Keratinocyte (primary cell): ENCODE measurements around the gene HDDC2. TPM values are rescaled to one million over a fixed set of nuclear protein-coding genes. Genes with fewer than 3 reads are reported as not detected.

ENCODE experiments used
- DNase-seq: peaks from one replicate; pipeline ENCODE4 v3.0.0-alpha.2; 2011; ENCODE audit warnings: low read depth, missing footprints, low spot score
- FAIRE-seq: peaks from 2 replicates; lab custom pipeline; 2011; peaks lifted over from hg19 to GRCh38; lab: Jason Lieb, UNC
- H2AFZ ChIP-seq: 2 replicates; pipeline ENCODE4 v1.6.0; 2012; ENCODE audit warnings: low read length, control low read depth, inconsistent platforms; ENCODE audit not compliant: control insufficient read depth
- H3K27ac ChIP-seq: 2 replicates; pipeline ENCODE4 v1.5.1; 2011; ENCODE audit warnings: low read length; ENCODE audit not compliant: control insufficient read depth, insufficient read depth
- H3K27me3 ChIP-seq: 3 replicates; pipeline ENCODE4 v1.6.0; 2011; ENCODE audit warnings: low read length; ENCODE audit not compliant: control insufficient read depth, insufficient read depth; ENCODE audit errors: extremely low read depth
- H3K36me3 ChIP-seq, 2 experiments: 2 replicates in 1 of 2; 3 replicates in 1 of 2; pipeline ENCODE4 v1.5.1; 2011; ENCODE audit warnings: low read length in 2 of 2, mild to moderate bottlenecking in 1 of 2; ENCODE audit not compliant: control insufficient read depth in 2 of 2, insufficient read depth in 2 of 2; ENCODE audit errors: extremely low read depth in 1 of 2
- H3K4me1 ChIP-seq: 3 replicates; pipeline ENCODE4 v1.5.1; 2011; ENCODE audit warnings: low read length; ENCODE audit not compliant: control insufficient read depth, insufficient read depth; ENCODE audit errors: extremely low read depth
- H3K4me2 ChIP-seq: 3 replicates; pipeline ENCODE4 v1.6.0; 2011; ENCODE audit warnings: low read depth, low read length; ENCODE audit not compliant: control insufficient read depth, insufficient read depth; ENCODE audit errors: extremely low read depth
- H3K4me3 ChIP-seq, 3 experiments: fragments of 200-600 bp in 1 of 3; sonication (generic) in 1 of 3; 2 replicates in 2 of 3; 3 replicates in 1 of 3; pipeline ENCODE4 v1.5.1; 2011 to 2016; ENCODE audit warnings: low read length in 3 of 3, mild to moderate bottlenecking in 3 of 3, control low read depth in 2 of 3, inconsistent platforms in 1 of 3, low read depth in 1 of 3, mixed read lengths in 1 of 3, mixed run types in 1 of 3, moderate library complexity in 1 of 3; ENCODE audit not compliant: control insufficient read depth in 2 of 3, insufficient read depth in 2 of 3; ENCODE audit errors: extremely low read depth in 1 of 3
- H3K79me2 ChIP-seq: 2 replicates; pipeline ENCODE4 v1.6.0; 2012; ENCODE audit warnings: low read length; ENCODE audit not compliant: control insufficient read depth, insufficient read depth
- H3K9ac ChIP-seq: 3 replicates; pipeline ENCODE4 v1.6.0; 2011; ENCODE audit warnings: low read length; ENCODE audit not compliant: control insufficient read depth, insufficient read depth; ENCODE audit errors: extremely low read depth
- H3K9me1 ChIP-seq: 3 replicates; pipeline ENCODE4 v1.6.0; 2011; ENCODE audit warnings: low read length; ENCODE audit not compliant: control insufficient read depth, insufficient read depth; ENCODE audit errors: extremely low read depth
- H3K9me3 ChIP-seq: 2 replicates; pipeline ENCODE4 v1.5.1; 2012; ENCODE audit warnings: low read depth, low read length; ENCODE audit not compliant: control insufficient read depth
- H4K20me1 ChIP-seq: 3 replicates; pipeline ENCODE4 v1.6.0; 2011; ENCODE audit warnings: low read length; ENCODE audit not compliant: control insufficient read depth, insufficient read depth; ENCODE audit errors: extremely low read depth
- CTCF ChIP-seq, 3 experiments: IDR thresholded peaks in 1 of 3; conservative IDR thresholded peaks in 1 of 3; optimal IDR thresholded peaks in 1 of 3; 2 replicates in 2 of 3; 3 replicates in 1 of 3; pipeline versions ENCODE3 to v1.5.1; 2011; ENCODE audit warnings: low read length in 3 of 3, mild to moderate bottlenecking in 3 of 3, moderate library complexity in 2 of 3, control low read depth in 1 of 3, inconsistent platforms in 1 of 3; ENCODE audit not compliant: insufficient read depth in 2 of 3; ENCODE audit errors: extremely low read depth in 1 of 3
- EZH2 ChIP-seq: IDR thresholded peaks from one replicate; pipeline ENCODE4 v1.6.1; 2012; ENCODE audit warnings: inconsistent platforms, mild to moderate bottlenecking, low read length, moderate library complexity
- dilution Hi-C: fragments of 300-500 bp; cut with MboI; formaldehyde crosslinking; loops from one replicate; pipeline ENCODE4 v1.7.0; 2020; ENCODE audit warnings: low sequenced_read_pairs; ENCODE audit not compliant: extremely low pct_ligation_motif_present
- polyA plus RNA-seq, 5 experiments: library from polyadenylated mRNA; depleted of rRNA in 3 of 5; stranded (reverse) in 3 of 5; stranded (forward) in 1 of 5; unstranded in 1 of 5; fragments of >200 nt; gene quantifications; 1 replicate in 1 of 5; 2 replicates in 3 of 5; 3 replicates in 1 of 5; pipeline versions ENCODE4 v1.2.1 to v1.2.3, GENCODE V29; 2011 to 2012; ENCODE audit warnings: missing spikeins in 2 of 5, low read depth in 1 of 5, low replicate concordance in 1 of 5

The HDDC2 gene
- polyA plus RNA-seq, 1 donor (not counting 4 experiments of a cell fraction or from before 2014, with no cell fraction given): 75.8 TPM

GRCh38 chr6:125323376-125323775, 21.6 kb upstream of the HDDC2 start:
- Histone ChIP-seq H3K79me2 (no peaks in the 10 kb centered on the region), H3K9me3 (no peaks in the 10 kb centered on the region), H3K27me3 (no peaks in the 10 kb centered on the region), H3K4me1 (no peaks in the 10 kb centered on the region), H3K4me2 (no peak overlapping the region), H2AFZ (no peak overlapping the region), H4K20me1 (no peaks in the 10 kb centered on the region), H3K9ac (no peak overlapping the region), H3K9me1 (no peaks in the 10 kb centered on the region), H3K4me3 (no peak overlapping the region), H3K27ac (no peak overlapping the region), H3K36me3 (no peaks in the 10 kb centered on the region)
- no peak for TF ChIP-seq CTCF (optimal IDR thresholded peaks at IDR 0.05 in 1 of 3, IDR thresholded peaks at IDR 0.05 in 1 of 3, conservative IDR thresholded peaks at IDR 0.05 in 1 of 3; ENCODE audit: extremely low read depth in 1 of 3, insufficient read depth in 2 of 3, low read length in 3 of 3)
- dilution Hi-C loops: no loop called here
- FAIRE-seq (no peak), DNase-seq (no peak)

- Histone ChIP-seq H3K27ac (no peak overlapping the region), H4K20me1 (no peaks in the 10 kb centered on the region), H3K4me3 (no peak overlapping the region), H3K4me2 (no peak overlapping the region), H2AFZ (no peak overlapping the region), H3K9ac (no peak overlapping the region), H3K79me2 (no peaks in the 10 kb centered on the region), H3K9me3 (no peaks in the 10 kb centered on the region), H3K4me1 (no peaks in the 10 kb centered on the region), H3K9me1 (no peaks in the 10 kb centered on the region), H3K36me3 (no peaks in the 10 kb centered on the region), H3K27me3 (no peaks in the 10 kb centered on the region)
- TF ChIP-seq CTCF (optimal IDR thresholded peaks at IDR 0.05 in 1 of 3, IDR thresholded peaks at IDR 0.05 in 1 of 3, conservative IDR thresholded peaks at IDR 0.05 in 1 of 3; ENCODE audit: extremely low read depth in 1 of 3, insufficient read depth in 2 of 3, low read length in 3 of 3) (no peak), EZH2 (no peak)
- dilution Hi-C loops: no loop called here
- FAIRE-seq (no peak), DNase-seq (no peak)
These were observed 14.9 kb upstream of the HDDC2 start for GRCh38 chr6:125316621-125317020.
